ENCODE measurements around the gene UBE2D1. TPM values are rescaled to one million over a fixed set of nuclear protein-coding genes. Genes with fewer than 3 reads are reported as not detected.

UBE2D1 gene
- total RNA-seq, 2 donors from 2014 or later: 3.0 to 7.5 TPM

GRCh38 chr10:58347967-58348366 is 13.2 kb downstream of the UBE2D1 start:
- no peak for ATAC-seq
- H3K4me1 ChIP-seq: peaks cover 2% of the 10 kb centered on the region
- H3K9me3 ChIP-seq: no peaks in the 10 kb centered on the region
- WGBS, 2 donors: 34 to 63% methylated on average over 1 of the region's 1 CpG
- no peak for DNase-seq
- TF ChIP-seq POLR2A (IDR thresholded peaks at IDR 0.05): no peak
- intact Hi-C loops (cut with DNase I): no loop called here
- H3K27ac ChIP-seq: no peak overlapping the region
- H3K36me3 ChIP-seq (replicated peaks in 1 of 2; ENCODE audit: insufficient read depth in 1 of 2, low read depth in 2 of 2): no peaks in the 10 kb centered on the region
- no peak overlapping the region for H3K4me3 ChIP-seq
- no peaks in the 10 kb centered on the region for H3K27me3 ChIP-seq

DNA sequence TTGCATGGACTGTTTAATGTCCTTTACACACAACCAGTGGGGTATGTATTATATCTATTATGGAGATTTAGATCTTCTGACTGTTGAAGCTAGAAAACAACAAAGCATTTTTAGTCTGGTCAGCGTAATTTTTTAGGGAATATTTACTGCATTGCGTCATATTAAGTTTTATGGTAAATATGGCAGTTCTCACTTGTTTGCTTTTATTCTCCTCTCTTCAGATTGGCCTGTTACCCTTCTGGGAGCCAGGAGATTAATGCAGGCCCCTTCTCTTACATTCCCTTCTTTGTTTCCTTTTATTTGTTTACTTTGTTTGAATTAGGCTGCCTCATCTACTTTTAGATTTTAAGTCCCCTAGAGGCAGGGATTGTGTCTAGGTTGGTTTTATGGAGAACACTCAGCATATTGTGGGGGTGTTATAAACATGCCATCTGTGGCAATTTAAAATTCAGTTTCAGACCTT is 13.8 kb downstream of the UBE2D1 start:
- Histone ChIP-seq H3K4me1 (peaks cover 7% of the 10 kb centered on the region), H3K4me3 (no peak overlapping the region), H3K27me3 (no peaks in the 10 kb centered on the region), H3K27ac (no peak overlapping the region), H3K36me3 (replicated peaks in 1 of 2; ENCODE audit: insufficient read depth in 1 of 2, low read depth in 2 of 2) (no peaks in the 10 kb centered on the region), H3K9me3 (no peaks in the 10 kb centered on the region)
- DNase-seq (no peak), ATAC-seq (no peak)
- 86 to 92% methylated on average over 2 of the region's 2 CpGs for WGBS, 2 donors
- intact Hi-C loops (cut with DNase I): no loop called here
- TF ChIP-seq, protein P1, sequence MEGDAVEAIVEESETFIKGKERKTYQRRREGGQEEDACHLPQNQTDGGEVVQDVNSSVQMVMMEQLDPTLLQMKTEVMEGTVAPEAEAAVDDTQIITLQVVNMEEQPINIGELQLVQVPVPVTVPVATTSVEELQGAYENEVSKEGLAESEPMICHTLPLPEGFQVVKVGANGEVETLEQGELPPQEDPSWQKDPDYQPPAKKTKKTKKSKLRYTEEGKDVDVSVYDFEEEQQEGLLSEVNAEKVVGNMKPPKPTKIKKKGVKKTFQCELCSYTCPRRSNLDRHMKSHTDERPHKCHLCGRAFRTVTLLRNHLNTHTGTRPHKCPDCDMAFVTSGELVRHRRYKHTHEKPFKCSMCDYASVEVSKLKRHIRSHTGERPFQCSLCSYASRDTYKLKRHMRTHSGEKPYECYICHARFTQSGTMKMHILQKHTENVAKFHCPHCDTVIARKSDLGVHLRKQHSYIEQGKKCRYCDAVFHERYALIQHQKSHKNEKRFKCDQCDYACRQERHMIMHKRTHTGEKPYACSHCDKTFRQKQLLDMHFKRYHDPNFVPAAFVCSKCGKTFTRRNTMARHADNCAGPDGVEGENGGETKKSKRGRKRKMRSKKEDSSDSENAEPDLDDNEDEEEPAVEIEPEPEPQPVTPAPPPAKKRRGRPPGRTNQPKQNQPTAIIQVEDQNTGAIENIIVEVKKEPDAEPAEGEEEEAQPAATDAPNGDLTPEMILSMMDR (IDR thresholded peaks at IDR 0.05): no peak
- TF ChIP-seq POLR2A (IDR thresholded peaks at IDR 0.05): no peak

- WGBS, 2 donors: 79 to 94% methylated on average over 2 of the region's 2 CpGs
- intact Hi-C loops (cut with DNase I): no loop called here
- H3K4me3 ChIP-seq: no peak overlapping the region
- TF ChIP-seq, protein P1 (IDR thresholded peaks at IDR 0.05): no peak
- TF ChIP-seq POLR2A (IDR thresholded peaks at IDR 0.05): no peak
- DNase-seq (no peak), ATAC-seq (no peak)
- H3K9me3 ChIP-seq: no peaks in the 10 kb centered on the region
- no peaks in the 10 kb centered on the region for H3K27me3 ChIP-seq
- no peaks in the 10 kb centered on the region for H3K36me3 ChIP-seq (replicated peaks in 1 of 2; ENCODE audit: insufficient read depth in 1 of 2, low read depth in 2 of 2)
- H3K27ac ChIP-seq: no peak overlapping the region
- H3K4me1 ChIP-seq: peaks cover 11% of the 10 kb centered on the region
Measured at GRCh38 chr10:58350023-58350422, 15.2 kb downstream of the UBE2D1 start.

DNA sequence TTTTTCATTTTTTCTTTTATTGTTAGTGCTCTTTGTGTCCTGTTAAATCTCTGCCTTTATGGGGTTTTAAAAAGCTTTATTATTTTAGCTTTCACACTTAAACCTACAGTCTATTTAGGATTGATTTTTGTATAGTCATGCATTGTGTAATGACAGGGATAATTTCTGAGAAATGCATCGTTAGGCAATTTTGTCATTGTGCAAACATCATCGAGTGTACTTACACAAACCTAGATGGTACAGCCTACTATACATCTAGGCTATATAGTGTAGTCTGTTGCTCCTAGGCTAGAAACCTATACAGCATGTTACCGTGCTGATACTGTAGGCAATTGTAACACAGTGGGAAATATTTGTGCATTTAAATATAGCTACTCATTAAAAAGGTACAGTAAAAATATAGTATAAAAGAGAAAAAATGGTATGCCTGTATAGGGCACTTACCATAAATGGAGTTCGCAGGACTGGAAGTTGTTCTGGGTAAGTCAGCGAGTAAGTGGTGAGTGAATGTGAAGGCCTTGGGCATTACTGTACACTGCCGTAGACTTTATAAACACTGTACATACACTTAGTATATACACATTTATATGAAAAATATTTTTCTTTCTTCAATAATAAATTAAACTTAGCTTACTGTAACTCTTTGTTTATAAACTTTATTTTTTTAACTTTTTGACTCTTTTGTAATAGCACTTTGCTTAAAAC is 16.0 kb downstream of the UBE2D1 start:
- ATAC-seq (no peak), DNase-seq (no peak)
- Histone ChIP-seq H3K27ac (no peak overlapping the region), H3K4me1 (peaks cover 11% of the 10 kb centered on the region), H3K4me3 (no peak overlapping the region), H3K36me3 (replicated peaks in 1 of 2; ENCODE audit: insufficient read depth in 1 of 2, low read depth in 2 of 2) (no peaks in the 10 kb centered on the region), H3K27me3 (no peaks in the 10 kb centered on the region), H3K9me3 (no peaks in the 10 kb centered on the region)
- intact Hi-C loops (cut with DNase I): no loop called here
- TF ChIP-seq, protein P1 (IDR thresholded peaks at IDR 0.05): no peak
- no peak for TF ChIP-seq POLR2A (IDR thresholded peaks at IDR 0.05)
- 73 to 81% methylated on average over 6 of the region's 6 CpGs for WGBS, 2 donors

DNA sequence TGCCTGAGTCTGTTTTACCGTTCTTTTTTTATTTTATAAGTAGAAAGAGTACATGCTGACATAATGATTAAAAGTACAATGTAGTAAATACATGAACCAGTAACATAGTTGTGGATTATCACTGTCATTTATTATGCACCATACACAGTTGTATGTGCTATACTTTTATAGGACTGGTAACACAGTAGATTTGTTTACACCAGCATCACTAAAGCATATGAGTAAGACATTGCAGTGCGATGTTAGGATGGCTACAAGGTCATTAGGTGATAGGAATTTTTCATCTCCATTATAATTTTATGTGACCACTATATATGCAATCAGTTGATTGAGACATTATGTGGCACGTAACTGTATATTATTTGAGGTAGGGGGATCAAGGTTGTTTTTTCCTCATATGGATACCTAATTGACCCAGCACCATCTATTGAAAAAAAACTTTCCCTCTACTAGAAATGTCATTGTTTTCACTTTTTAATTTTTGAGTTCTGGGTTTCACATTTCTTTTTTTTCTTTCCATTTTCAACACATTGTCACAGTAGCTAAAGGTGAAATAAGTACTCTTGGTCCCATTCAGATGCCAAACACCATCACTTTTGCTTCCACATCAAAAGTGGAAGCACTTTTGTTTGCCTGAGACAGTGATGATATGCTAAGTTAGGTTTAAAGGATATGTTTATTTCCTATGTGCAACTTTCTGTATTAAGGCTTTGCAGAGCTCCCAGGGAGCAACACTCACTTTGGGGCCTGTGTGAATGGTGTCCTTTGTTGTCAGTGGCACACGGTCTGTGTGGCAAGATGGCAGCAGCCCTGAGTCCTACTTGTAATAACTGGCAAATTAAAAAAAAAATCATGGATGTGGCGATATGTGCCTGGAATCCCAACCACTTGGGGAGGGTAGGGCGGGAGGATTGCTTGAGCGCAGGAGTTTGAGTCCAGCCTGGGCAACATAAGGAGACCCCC is 17.1 kb downstream of the UBE2D1 start:
- 93 to 95% methylated on average over 7 of the region's 7 CpGs for WGBS, 2 donors
- ATAC-seq (no peak), DNase-seq (no peak)
- no peaks in the 10 kb centered on the region for H3K9me3 ChIP-seq
- no peak overlapping the region for H3K4me3 ChIP-seq
- peaks cover 11% of the 10 kb centered on the region for H3K4me1 ChIP-seq
- no peaks in the 10 kb centered on the region for H3K27me3 ChIP-seq
- H3K36me3 ChIP-seq (replicated peaks in 1 of 2; ENCODE audit: insufficient read depth in 1 of 2, low read depth in 2 of 2): no peaks in the 10 kb centered on the region
- H3K27ac ChIP-seq: no peak overlapping the region
- TF ChIP-seq, protein P1 (IDR thresholded peaks at IDR 0.05): no peak
- TF ChIP-seq POLR2A (IDR thresholded peaks at IDR 0.05): no peak
- intact Hi-C loops (cut with DNase I): no loop called here

Measured in body of pancreas (tissue), 4 donors.